Neural cell (in vitro differentiated cells): Measurements from ENCODE around the gene PLSCR4.

Experiments used
- EP300 ChIP-seq: fragments of 450-650 bp; conservative IDR thresholded peaks from 2 replicates; pipeline ENCODE4 v1.6.1; 2014; ENCODE audit warnings: antibody characterized with exemption, mild to moderate bottlenecking, moderate library complexity; ENCODE audit not compliant: poor library complexity, severe bottlenecking
- EZH2 ChIP-seq: fragments of 200-600, 300-800 bp; shearing (Covaris generic), sonication (generic); IDR thresholded peaks from 2 replicates; pipeline ENCODE4 v1.6.1; 2014; ENCODE audit warnings: antibody characterized with exemption, low read length, borderline replicate concordance, mild to moderate bottlenecking; ENCODE audit not compliant: insufficient read depth, poor library complexity, severe bottlenecking
- POLR2AphosphoS5 ChIP-seq: IDR thresholded peaks from 2 replicates; pipeline ENCODE4 v1.6.1; 2012
- RAD21 ChIP-seq: fragments of 450-650 bp; conservative IDR thresholded peaks from 2 replicates; pipeline ENCODE4 v1.6.1; 2014; ENCODE audit warnings: antibody characterized with exemption, mild to moderate bottlenecking, moderate library complexity
- SMC3 ChIP-seq: fragments of 450-650 bp; conservative IDR thresholded peaks from 2 replicates; pipeline ENCODE4 v1.6.1; 2014; ENCODE audit warnings: antibody characterized with exemption, mild to moderate bottlenecking, moderate library complexity; ENCODE audit not compliant: poor library complexity
- TAF1 ChIP-seq: IDR thresholded peaks from 2 replicates; pipeline ENCODE4 v1.6.1; 2012; ENCODE audit warnings: low read depth
- TF ChIP-seq, protein P1 (sequence below): fragments of 450-650 bp; IDR thresholded peaks from 2 replicates; pipeline ENCODE4 v1.5.1; 2014; ENCODE audit warnings: antibody characterized with exemption, mild to moderate bottlenecking, moderate library complexity; ENCODE audit not compliant: poor library complexity, severe bottlenecking
- TF ChIP-seq, protein P2 (sequence below): IDR thresholded peaks from 2 replicates; pipeline ENCODE4 v1.6.1; 2012; ENCODE audit warnings: borderline replicate concordance

DNA sequence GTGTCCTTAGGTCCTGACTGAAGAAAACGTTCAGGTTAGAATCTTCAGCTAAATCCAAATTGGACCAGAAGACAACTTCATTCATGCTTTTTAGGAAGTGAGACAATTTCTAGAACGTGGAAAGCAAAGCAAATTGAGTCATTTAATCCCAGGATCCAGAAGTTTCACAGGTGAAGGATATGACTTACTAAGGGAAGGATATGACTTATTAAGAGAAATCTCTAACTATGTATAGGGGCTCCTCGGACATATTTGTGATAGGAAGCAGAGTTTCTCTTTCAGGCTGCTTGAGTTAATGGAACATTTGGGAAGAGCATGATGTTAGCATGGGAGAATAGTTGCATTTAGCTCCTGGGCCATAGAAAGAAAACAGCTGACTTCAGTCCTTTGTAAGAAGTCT, 73.8 kb downstream of the PLSCR4 start:
- TF ChIP-seq, protein P1, sequence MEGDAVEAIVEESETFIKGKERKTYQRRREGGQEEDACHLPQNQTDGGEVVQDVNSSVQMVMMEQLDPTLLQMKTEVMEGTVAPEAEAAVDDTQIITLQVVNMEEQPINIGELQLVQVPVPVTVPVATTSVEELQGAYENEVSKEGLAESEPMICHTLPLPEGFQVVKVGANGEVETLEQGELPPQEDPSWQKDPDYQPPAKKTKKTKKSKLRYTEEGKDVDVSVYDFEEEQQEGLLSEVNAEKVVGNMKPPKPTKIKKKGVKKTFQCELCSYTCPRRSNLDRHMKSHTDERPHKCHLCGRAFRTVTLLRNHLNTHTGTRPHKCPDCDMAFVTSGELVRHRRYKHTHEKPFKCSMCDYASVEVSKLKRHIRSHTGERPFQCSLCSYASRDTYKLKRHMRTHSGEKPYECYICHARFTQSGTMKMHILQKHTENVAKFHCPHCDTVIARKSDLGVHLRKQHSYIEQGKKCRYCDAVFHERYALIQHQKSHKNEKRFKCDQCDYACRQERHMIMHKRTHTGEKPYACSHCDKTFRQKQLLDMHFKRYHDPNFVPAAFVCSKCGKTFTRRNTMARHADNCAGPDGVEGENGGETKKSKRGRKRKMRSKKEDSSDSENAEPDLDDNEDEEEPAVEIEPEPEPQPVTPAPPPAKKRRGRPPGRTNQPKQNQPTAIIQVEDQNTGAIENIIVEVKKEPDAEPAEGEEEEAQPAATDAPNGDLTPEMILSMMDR, result no peak
- TF ChIP-seq SMC3, result no peak
- TF ChIP-seq, protein P2, sequence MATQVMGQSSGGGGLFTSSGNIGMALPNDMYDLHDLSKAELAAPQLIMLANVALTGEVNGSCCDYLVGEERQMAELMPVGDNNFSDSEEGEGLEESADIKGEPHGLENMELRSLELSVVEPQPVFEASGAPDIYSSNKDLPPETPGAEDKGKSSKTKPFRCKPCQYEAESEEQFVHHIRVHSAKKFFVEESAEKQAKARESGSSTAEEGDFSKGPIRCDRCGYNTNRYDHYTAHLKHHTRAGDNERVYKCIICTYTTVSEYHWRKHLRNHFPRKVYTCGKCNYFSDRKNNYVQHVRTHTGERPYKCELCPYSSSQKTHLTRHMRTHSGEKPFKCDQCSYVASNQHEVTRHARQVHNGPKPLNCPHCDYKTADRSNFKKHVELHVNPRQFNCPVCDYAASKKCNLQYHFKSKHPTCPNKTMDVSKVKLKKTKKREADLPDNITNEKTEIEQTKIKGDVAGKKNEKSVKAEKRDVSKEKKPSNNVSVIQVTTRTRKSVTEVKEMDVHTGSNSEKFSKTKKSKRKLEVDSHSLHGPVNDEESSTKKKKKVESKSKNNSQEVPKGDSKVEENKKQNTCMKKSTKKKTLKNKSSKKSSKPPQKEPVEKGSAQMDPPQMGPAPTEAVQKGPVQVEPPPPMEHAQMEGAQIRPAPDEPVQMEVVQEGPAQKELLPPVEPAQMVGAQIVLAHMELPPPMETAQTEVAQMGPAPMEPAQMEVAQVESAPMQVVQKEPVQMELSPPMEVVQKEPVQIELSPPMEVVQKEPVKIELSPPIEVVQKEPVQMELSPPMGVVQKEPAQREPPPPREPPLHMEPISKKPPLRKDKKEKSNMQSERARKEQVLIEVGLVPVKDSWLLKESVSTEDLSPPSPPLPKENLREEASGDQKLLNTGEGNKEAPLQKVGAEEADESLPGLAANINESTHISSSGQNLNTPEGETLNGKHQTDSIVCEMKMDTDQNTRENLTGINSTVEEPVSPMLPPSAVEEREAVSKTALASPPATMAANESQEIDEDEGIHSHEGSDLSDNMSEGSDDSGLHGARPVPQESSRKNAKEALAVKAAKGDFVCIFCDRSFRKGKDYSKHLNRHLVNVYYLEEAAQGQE, result no peak
- TF ChIP-seq POLR2AphosphoS5, result no peak
- TF ChIP-seq EZH2, result no peak
- TF ChIP-seq RAD21, result no peak
- no peak for TF ChIP-seq EP300
- no peak for TF ChIP-seq TAF1
